NCI-H82 (cell line): ENCODE data around the gene CDK6.
"Not testable (repeated sequence)": the region's sequence is repeated elsewhere in the genome, so short reads cannot be mapped to it uniquely, and the experiment has no call there.

ENCODE experiments used
- DNase-seq: peaks from one replicate; lab custom pipeline; 2025; lab: John Stamatoyannopoulos, UW

The CDK6 gene

DNA sequence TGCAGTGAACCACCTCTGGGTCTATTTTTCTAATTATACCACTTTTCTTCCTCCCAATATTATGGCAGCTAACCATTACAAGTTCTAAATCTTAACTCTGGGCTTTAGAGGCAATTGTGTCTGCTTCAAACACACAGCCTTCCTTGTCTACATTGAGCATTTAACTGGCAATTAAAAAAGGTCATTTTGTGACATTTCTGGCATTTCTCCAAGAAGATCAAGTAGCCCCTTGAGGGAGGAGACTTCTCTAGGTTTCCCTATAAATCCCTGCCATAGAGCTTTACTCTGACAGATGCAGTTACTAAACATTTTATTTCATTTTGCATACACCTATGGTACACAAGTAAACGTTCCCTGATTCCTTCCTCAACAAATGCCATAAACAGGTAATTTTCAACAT is 212.8 kb downstream of the CDK6 start:
- DNase-seq, result no peak

DNA sequence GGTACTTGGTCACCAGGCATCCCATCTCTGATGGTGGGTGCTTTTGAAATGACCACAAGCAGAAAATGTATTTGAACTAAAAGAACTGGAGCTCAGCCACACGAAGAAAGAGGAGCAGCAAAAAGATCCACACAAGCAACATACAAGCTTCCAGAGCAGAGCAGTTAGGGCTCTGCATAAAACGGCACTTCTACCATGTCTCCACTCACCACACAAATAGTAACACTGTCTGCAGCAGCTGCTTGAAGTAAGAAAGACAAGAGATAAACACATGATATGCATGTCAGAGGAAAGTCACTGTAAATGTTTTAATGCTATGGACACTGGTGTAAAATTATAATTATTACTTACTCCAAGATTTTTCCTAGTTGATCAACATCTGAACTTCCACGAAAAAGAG is 213.7 kb downstream of the CDK6 start:
- no peak for DNase-seq

DNA sequence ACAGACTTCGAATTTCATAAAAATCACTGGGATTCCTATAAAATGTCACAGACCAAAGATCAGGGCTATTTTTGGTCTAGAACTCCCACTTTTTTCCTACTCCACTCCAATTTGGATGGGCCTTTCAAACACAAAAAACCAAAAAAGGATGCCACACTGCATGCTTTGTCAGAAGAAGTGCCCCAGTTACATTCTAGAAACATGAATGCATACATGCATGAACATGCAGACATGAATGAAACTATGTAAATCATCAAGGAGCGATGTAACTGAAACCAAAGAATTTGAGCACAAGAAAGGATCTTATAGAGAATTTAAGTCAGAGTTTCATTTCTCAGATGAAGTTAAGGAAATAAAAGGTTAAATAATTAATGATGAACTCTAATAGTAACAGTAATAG is 214.3 kb downstream of the CDK6 start:
- DNase-seq, result no peak

DNA sequence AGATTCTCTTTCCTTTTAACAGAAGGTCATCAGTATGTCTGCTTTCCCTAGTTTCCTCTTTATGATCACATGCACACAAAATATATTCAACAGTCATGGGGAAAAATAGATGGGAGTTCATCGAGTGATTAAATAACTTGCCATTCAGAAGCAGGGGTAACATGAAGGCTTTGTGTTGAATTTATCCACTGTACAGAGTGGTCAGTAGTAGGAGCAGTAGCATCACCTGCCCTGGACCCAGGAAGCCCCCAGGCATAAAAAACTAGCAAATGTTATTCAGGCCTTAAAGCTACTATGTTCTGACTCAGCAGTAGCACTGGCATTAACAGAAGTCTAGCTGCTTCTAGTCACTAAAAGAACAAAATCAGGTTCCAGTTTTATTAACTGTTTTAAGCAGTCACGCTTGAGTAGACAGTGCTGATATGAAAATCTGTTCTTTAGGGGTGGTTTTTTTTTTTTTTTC is 214.8 kb downstream of the CDK6 start:
- DNase-seq, result peak; percentile 36

DNA sequence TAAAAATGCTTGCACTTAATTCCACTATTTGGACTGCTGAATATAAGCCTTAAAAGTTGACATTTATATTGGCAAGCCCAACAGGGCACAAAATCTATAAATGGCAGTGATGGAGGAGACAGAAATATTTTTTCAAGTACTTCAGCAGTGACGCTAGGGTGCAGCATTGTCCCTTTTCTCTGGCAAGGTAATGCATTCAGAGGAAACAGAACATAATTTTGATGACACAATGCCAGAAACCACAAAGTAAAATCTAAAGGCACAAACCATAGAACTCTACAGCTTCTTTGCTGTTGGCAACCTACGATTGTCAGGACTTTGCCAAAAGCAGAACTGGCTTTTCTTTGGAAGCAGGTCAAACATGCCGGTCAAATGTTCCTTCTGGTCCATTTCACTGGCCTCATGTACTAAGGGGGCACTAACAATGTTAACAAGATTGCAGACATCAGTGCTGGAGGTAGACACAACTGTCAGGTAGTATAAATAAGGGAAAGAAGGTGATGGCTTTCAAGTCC is 215.3 kb downstream of the CDK6 start:
- peak; percentile 81 for DNase-seq

DNA sequence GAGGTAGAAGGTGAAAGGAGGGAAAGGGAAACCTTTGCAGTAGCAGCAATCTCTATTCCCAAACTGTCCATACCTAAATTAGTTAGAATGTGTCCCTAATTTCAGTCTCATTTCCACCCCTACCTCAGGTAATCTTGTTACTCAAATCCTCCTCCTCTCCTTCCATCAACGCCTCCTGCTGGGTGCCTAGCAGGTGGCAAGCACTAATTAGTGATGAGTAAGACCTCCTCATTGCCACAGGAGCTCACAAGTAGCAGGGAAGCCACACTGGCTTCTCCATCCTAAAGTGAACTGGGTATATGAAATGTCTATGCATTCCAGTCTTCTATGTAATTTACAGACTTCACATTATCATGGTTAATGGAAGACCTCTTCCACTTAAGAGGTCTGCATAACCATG is 220.5 kb downstream of the CDK6 start:
- peak; percentile 85 for DNase-seq

DNA sequence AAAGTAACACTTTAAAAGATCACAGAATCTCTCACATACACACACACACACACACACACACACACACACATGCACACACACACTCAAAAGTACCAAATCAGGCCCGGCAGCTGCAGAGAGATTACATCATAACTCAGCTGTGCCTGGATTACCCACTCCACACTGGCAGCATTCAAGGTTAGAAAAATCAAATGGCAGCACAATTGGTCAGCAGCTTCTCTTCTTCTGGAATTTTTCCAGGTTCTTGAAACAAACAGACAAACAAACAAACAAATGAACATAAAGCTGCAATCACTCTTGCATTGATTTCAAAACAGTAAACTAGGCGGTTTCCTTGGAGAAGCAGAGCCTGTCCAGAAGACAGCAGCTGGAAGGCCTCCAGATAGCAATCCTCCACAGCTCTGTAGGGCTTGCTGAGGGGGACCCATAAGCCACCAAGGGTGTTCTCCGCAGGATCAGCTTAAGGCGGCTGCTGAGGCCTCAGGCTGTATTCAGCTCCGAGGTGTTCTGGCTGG is 221.7 kb downstream of the CDK6 start:
- DNase-seq, result peak; percentile 58

DNA sequence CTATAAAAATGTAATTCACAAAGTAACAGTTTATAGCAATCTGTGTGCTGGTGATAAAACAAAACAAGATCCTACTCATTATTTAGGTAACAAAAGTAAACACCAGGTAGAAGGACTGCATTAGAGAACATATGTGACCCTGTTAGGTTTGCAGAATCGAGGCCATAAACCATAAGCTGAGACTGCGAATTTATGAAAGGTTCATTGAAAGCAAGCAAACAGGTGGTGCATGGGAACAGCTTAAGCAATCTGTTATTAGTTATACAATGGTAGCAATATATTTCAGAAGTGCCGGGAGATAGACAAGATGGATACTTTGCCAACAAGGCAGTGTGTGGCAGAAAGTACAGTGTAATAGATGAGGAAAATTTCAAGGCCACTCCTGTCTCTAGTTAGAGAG is 222.7 kb downstream of the CDK6 start:
- DNase-seq, result no peak

DNA sequence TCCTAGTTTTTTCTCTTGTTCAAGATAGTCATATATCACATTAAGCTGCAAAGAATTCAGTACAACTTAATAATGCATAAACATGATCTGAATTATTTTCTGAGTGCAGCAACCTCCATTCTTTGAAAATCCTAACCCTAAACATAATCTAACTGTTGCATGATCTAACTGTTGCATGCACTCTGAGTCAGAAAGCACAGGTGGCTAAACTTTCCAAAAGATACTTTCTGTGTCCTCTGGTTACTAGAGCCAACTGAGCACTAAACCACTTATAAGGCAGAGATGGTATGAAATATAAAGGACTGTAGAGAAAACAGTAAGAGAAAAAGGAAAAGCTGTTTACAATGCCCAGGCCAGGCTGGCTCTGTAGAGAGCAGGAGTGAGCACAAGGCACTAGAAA is 223.2 kb downstream of the CDK6 start:
- no peak for DNase-seq

DNA sequence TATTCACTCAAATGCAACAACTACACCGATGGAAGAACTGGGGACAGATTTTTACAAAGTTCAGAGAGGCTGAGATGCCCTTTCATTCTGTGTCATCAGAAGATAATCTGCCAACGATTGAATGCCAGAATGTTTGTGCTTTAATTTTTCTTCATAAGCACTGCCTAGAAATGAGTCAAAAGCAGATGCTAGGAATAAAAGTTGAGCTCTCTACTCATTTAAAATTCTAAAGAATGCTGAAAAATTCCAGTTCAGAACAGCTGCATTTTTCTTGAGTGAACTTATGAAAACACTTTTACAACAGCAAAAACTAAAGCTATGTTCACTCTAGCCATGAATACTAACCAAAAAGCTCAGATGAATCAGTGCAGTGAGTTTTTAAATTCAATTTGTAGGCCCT is 223.9 kb downstream of the CDK6 start:
- DNase-seq, result no peak

DNA sequence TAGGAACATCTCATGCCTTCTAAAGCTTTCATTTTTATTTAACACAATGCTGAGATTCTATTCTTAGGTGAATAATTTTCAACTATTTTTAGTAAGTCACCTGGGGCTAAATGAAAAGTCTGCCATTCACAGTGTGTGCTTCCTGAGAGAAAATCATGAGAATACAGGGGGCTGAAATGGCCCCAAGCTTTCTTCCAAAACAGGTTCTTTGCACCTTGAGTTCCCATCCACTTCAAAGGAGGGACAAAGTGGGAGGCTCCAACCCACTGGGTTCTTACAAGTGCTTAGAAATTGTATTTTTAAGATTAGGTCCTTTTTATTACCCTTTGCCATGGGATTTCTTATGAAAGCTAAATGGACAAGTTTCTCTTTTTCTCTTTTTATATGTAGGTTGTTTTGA is 224.6 kb downstream of the CDK6 start:
- DNase-seq, result no peak

DNA sequence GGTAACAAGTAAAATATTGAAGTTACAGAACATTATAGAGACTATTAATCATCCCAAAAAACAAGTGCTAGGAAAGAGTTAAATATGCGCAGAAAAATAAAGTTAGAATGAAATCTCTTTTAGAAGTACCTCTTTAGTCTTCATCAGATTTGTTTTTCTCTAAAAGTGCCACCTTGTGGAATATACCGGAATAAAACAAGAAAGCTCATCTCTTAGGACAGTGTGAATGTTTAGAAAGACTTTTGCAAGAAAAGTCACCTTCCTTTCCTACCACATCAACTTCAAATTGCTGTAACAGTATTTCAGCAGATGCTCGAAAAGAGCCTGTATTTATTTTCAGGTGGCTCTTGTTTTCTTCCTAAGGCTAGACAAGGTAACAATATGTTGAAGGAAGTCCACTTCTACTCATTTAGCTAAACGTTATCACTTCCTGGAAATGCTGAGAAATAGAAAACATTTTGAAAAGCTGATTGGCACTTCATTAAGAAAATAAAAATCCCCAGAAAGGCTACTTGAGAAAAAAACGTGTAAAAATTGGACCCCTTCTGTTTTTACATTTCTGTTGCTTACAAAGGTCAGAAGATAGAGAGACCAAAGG is 226.4 kb downstream of the CDK6 start:
- peak; percentile 18 for DNase-seq

DNA sequence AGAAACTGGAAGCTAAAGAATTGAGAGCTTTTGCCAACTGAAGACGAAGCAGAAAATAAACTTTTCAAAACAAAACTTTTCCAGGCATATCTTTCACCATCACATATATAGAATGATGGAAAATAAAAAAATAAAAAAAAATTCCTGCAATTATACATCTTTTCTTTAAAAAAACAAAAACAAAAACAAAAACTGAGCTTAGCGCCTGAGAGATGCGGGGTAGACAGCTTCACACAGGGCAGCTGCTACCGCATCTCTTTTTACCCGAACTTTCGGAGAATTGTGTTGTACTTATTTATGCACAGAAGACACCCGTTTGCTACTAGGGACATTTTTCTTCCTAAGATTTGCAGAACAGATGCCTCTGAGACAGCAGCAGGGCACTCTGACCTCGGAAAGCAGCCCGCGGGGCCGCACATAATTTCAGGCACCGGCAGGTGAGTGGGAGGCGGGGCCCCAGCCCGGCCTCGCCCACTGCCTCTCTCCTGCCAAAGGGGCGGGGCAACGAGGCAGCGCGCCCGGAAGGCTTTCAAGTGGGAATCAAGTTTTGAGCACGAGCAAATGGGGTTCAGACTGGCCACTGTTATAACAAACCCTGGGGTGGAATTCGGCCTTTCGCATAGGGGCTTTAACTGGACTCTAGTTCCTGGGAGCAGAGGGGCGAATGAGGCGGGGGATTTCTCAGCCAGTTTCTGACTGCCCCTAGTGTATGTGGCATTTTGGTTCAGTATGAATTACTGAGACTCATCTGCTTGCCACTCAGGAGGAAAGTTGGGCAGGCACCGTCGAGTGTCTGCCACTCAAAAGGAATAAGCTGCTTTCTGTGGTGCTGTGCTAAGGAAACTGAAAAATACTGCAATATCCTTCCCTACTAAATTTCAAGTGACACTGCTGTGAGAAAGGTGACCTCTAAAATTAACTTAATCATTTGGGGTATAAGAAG is 227.7 kb downstream of the CDK6 start:
- peak; percentile 5 for DNase-seq

DNA sequence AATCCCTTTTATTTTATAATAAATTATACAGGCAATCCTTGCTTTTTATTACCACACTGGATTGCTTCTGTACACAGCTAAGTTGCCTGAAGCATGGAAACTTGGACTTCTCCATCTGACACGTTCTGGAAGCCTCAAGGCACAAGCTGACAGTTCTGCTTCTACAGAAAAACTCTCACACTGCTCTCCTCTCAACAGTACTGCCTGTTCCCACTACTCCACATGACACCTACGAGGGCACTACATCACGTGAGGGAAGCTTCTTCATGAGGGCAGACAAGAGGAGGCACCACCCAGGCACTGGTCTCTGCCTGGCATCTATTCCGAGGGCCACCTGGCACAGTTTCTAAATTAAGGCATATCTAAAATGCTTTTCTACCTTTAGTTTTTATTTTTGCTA is 229.4 kb downstream of the CDK6 start:
- no peak for DNase-seq

DNA sequence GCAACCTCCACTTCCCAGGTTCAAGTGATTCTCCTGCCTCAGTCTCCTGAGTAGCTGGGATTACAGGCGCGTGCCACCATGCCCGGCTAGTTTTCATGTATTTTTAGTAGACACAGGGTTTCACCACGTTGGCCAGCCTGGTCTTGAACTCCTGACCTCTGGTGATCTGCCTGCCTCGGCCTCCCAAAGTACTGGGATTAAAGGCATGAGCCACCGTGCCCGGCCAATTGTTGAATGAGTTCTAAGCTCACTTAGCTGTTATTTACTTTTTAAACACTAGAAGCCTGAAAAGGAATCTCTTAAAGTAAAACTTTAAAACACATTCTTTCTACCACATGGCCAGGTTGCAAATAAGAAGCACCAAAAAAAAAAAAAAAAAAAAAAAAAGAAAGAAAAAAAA is 231.9 kb downstream of the CDK6 start:
- not testable (repeated sequence) for DNase-seq

DNA sequence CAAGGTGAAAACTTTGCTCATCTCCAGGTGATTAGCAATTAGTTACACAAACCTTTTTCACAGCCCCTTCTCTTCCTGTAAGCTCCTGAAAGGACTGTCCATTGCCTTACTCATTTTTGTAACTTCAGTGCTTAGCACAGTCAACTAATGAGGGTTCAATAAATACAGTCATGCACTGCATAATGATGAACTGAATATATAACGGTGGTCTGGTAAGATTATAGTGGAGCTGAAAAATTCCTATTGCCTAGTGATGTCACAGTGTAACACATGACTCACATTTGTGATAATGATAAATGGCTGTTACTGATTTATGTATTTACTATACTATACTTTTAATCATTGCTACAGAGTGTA is 233.3 kb downstream of the CDK6 start:
- DNase-seq, result no peak

DNA sequence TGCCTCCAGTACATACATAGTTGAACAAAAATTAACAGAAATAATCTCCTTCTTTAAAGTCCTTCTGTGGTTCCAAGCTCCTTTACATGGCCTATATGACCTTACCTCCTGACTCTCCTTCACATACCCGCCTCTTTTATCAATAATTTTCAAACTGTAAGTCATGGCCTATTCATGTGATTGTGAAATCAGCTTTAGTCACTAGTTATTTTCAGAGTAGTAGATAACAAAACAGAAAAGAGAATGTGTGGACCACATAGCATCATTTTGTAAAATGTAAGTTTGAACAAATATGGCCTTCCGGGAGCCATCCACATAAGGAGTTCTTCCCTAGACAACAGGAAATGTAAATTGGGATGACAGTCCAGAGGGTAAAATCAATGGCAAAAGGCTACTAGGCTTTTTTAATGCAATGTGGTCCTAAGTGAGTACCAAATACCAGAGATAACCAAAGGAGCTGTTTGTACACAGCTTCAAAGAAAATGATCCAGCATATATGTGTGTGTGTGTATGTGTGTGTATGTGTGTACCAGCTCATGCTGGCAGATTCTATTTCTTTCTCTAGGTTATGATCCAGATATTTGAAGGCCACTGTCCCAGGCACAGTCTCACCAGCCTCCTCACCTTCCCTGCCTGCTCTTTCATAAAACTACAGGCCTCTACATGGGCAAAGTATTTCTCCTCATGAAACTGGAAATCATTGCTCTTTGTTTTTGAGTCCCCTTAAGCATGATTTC is 233.9 kb downstream of the CDK6 start:
- DNase-seq, result no peak

DNA sequence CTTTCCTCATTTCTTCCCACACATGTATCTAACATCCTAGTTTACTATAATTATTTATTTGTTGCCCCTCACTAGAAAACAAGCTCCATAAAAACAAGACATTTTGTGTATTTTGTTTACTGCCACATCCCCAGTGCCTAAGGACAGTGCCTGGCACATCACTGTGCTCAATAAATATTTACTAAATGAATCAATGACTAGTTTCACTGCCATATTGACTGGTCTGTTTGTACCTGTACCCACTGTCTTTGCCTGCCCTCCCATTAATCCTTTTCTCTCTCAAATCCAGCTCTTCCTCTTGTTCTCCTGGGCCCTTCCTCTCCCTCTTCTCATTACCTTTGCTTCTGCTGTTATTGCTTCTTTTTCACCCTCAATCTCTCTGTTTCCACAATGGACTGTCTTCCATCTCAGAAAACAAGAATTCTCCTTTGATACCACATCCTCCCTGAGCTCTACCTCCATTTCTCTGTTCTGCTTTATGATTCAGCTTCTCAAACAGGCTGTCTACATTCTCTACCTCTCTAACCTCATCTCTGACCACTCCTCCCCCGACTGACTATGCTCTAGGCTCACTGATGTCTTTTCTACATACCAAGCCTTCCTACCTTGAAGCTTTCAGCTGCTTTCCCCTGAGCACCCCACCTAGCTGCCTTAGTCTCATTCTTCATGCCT is 237.9 kb downstream of the CDK6 start:
- no peak for DNase-seq

DNA sequence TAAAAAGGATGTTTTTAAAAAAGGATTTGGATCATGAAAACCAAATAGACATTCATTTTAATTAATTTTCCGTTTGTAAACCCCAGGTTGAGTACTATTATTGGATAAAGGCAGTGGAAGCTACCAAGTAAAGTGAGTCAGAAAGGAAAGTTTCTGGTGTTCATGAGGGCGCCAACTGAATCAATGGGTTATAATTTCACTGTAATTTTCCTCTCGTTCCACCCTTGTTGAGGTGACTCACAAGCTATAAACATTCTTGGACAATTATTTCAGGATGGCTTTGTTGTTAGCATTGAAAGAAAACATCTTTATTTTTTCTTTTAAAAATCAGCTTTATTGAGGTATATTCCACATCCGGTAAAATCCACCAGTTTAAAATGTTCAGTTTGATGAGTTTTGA is 241.1 kb downstream of the CDK6 start:
- no peak for DNase-seq

DNA sequence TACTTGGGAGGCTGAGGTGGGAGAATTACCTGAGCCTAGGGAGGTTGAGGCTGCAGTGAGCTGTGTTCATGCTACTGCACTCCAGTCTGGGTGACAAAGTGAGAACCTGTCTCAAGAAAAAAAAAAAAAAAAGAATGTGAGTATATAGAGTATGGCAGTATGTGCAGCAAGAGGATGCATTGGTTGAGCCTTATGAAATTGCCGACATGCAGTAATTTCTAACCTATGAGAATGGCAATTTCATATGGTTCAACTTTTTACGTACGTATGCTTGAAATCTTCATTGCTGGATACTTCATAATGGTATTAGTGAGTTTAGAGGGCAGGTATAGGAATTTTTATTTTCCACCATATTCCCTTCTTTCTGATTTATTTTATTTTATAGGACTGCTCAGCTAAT is 241.6 kb downstream of the CDK6 start:
- no peak for DNase-seq

DNA sequence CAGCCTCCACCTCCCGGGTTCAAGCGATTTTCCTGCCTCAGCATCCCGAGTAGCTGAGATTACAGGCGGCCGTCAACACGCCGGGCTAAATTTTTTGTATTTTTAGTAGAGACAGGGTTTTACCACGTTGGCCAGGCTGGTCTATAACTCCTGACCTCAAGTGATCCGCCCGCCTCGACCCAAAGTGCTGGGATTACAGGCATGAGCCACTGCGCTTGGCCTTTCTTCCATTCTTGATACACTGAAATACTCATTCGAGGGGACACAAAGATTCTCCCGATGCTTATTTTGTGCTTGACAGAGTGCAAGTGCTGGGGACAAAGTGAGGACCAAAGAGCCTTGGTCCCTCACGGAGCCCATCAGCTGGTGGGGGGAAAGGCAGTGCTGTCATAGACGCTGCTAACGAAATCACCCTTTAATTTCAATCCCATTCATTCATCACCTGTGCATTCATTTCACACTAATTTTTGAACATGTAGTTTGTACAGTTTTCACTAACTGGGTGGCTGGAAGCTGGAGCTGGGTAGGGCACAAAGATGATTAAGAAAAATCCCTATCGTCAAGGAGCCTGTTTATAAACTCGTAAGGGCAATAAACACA is 245.6 kb downstream of the CDK6 start:
- no peak for DNase-seq

DNA sequence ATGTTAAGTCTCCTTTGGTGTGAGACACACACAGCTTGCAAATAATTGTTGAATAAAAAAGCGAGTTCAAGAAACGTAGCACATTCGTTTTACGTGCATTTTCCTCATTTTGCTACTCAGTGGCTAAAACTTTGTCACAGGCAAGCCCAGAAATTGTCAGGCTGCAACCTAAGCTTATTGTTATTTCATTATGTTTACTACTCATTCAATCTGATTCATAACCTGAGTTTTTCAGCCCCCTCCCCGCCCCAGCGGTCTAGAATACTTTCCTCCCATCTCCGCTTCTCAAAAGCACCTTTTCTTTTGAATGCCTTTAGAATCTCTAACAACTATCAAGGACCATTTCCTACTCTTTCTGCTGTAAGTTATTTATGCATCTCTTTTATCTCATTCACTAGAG is 247.3 kb downstream of the CDK6 start:
- DNase-seq, result no peak
